Measurements from ENCODE around the gene NF1.

NF1 gene

GRCh38 chr17:31373150-31374093, 278.6 kb downstream of the NF1 start:
- no peaks in the 10 kb centered on the region for H3K9me3 ChIP-seq (ENCODE audit: insufficient read depth, low read length)
- no peaks in the 10 kb centered on the region for H3K79me2 ChIP-seq (ENCODE audit: low read length)
- peaks cover 2% of the 10 kb centered on the region for H3K36me3 ChIP-seq (replicated peaks; ENCODE audit: low read depth, low read length)
- peaks cover 22% of the 10 kb centered on the region for H3K4me1 ChIP-seq (ENCODE audit: low read length)
- no peaks in the 10 kb centered on the region for H4K20me1 ChIP-seq (ENCODE audit: insufficient read depth, low read length)
- no peaks in the 10 kb centered on the region for H3K27me3 ChIP-seq (ENCODE audit: low read depth, low read length)
- no peak overlapping the region for H2AFZ ChIP-seq (ENCODE audit: low read depth, low read length)
- no peak overlapping the region for H3K4me2 ChIP-seq (ENCODE audit: low read length)
- no peak overlapping the region for H3K9ac ChIP-seq (ENCODE audit: low read length)
- TF ChIP-seq CTCF (IDR thresholded peaks at IDR 0.05; ENCODE audit: low read depth, low read length) (peak; percentile 75), EZH2phosphoT487 (IDR thresholded peaks at IDR 0.05; ENCODE audit: low read depth) (no peak)
- no peak overlapping the region for H3K4me3 ChIP-seq (ENCODE audit: low read length)
- H3K27ac ChIP-seq (ENCODE audit: low read length): no peak overlapping the region

GRCh38 chr17:31374094-31374447, 279.3 kb downstream of the NF1 start:
- Histone ChIP-seq H2AFZ (ENCODE audit: low read depth, low read length) (no peak overlapping the region), H3K4me1 (ENCODE audit: low read length) (peaks cover 28% of the 10 kb centered on the region)
- TF ChIP-seq CTCF (IDR thresholded peaks at IDR 0.05; ENCODE audit: low read depth, low read length): no peak
- TF ChIP-seq EZH2phosphoT487 (IDR thresholded peaks at IDR 0.05; ENCODE audit: low read depth): no peak

GRCh38 chr17:31374503-31374902, 279.7 kb downstream of the NF1 start:
- Histone ChIP-seq H3K27me3 (ENCODE audit: low read depth, low read length) (no peaks in the 10 kb centered on the region), H3K4me3 (ENCODE audit: low read length) (no peak overlapping the region), H3K27ac (ENCODE audit: low read length) (no peak overlapping the region), H3K4me1 (ENCODE audit: low read length) (peaks cover 28% of the 10 kb centered on the region), H3K79me2 (ENCODE audit: low read length) (no peaks in the 10 kb centered on the region), H4K20me1 (ENCODE audit: insufficient read depth, low read length) (no peaks in the 10 kb centered on the region), H3K4me2 (ENCODE audit: low read length) (no peak overlapping the region), H2AFZ (ENCODE audit: low read depth, low read length) (no peak overlapping the region), H3K36me3 (replicated peaks; ENCODE audit: low read depth, low read length) (peaks cover 2% of the 10 kb centered on the region), H3K9ac (ENCODE audit: low read length) (no peak overlapping the region), H3K9me3 (ENCODE audit: insufficient read depth, low read length) (no peaks in the 10 kb centered on the region)
- TF ChIP-seq EZH2phosphoT487 (IDR thresholded peaks at IDR 0.05; ENCODE audit: low read depth) (no peak), CTCF (IDR thresholded peaks at IDR 0.05; ENCODE audit: low read depth, low read length) (no peak)

More at GRCh38 chr17:31374094-31374447, 279.3 kb downstream of the NF1 start:
- no peak overlapping the region for H3K4me3 ChIP-seq (ENCODE audit: low read length)
- no peak overlapping the region for H3K27ac ChIP-seq (ENCODE audit: low read length)
- H3K79me2 ChIP-seq (ENCODE audit: low read length): no peaks in the 10 kb centered on the region
- H3K9me3 ChIP-seq (ENCODE audit: insufficient read depth, low read length): no peaks in the 10 kb centered on the region
- H3K36me3 ChIP-seq (replicated peaks; ENCODE audit: low read depth, low read length): peaks cover 2% of the 10 kb centered on the region
- no peak overlapping the region for H3K4me2 ChIP-seq (ENCODE audit: low read length)
- H4K20me1 ChIP-seq (ENCODE audit: insufficient read depth, low read length): no peaks in the 10 kb centered on the region
- no peak overlapping the region for H3K9ac ChIP-seq (ENCODE audit: low read length)
- H3K27me3 ChIP-seq (ENCODE audit: low read depth, low read length): no peaks in the 10 kb centered on the region

GRCh38 chr17:31378638-31379037, 283.9 kb downstream of the NF1 start:
- H3K4me3 ChIP-seq (ENCODE audit: low read length): no peak overlapping the region
- no peaks in the 10 kb centered on the region for H3K36me3 ChIP-seq (replicated peaks; ENCODE audit: low read depth, low read length)
- H3K9me3 ChIP-seq (ENCODE audit: insufficient read depth, low read length): no peaks in the 10 kb centered on the region
- no peaks in the 10 kb centered on the region for H3K79me2 ChIP-seq (ENCODE audit: low read length)
- no peak overlapping the region for H3K27ac ChIP-seq (ENCODE audit: low read length)
- no peaks in the 10 kb centered on the region for H3K27me3 ChIP-seq (ENCODE audit: low read depth, low read length)
- H3K4me1 ChIP-seq (ENCODE audit: low read length): peaks cover 10% of the 10 kb centered on the region
- no peaks in the 10 kb centered on the region for H4K20me1 ChIP-seq (ENCODE audit: insufficient read depth, low read length)
- no peak overlapping the region for H3K4me2 ChIP-seq (ENCODE audit: low read length)
- TF ChIP-seq CTCF (IDR thresholded peaks at IDR 0.05; ENCODE audit: low read depth, low read length) (no peak), EZH2phosphoT487 (IDR thresholded peaks at IDR 0.05; ENCODE audit: low read depth) (no peak)
- H3K9ac ChIP-seq (ENCODE audit: low read length): no peak overlapping the region
- no peak overlapping the region for H2AFZ ChIP-seq (ENCODE audit: low read depth, low read length)

Data from OCI-LY3 (cell line).